NCI-H510A (cell line): Measurements from ENCODE around the gene PITPNM3.
"Not testable (repeated sequence)": the region's sequence is repeated elsewhere in the genome, so short reads cannot be mapped to it uniquely, and the experiment has no call there.

ENCODE experiments used
- DNase-seq: peaks from one replicate; lab custom pipeline; 2025; lab: John Stamatoyannopoulos, UW

Gene PITPNM3

GRCh38 chr17:6501359-6501758, 55.0 kb downstream of the PITPNM3 start:
- no peak for DNase-seq

- no peak for DNase-seq
Measured at GRCh38 chr17:6498901-6499540, 57.3 kb downstream of the PITPNM3 start.

GRCh38 chr17:6498356-6498755, 58.0 kb downstream of the PITPNM3 start:
- no peak for DNase-seq

- no peak for DNase-seq
Measured at GRCh38 chr17:6497496-6498221, 58.7 kb downstream of the PITPNM3 start.

- DNase-seq: no peak
Measured at GRCh38 chr17:6496640-6497441, 59.5 kb downstream of the PITPNM3 start.

GRCh38 chr17:6496116-6496481, 60.3 kb downstream of the PITPNM3 start:
- DNase-seq: no peak

- no peak for DNase-seq
Measured at GRCh38 chr17:6495450-6496115, 60.8 kb downstream of the PITPNM3 start.

GRCh38 chr17:6494239-6494941, 62.0 kb downstream of the PITPNM3 start:
- no peak for DNase-seq

- no peak for DNase-seq
Measured at GRCh38 chr17:6492892-6493674, 63.3 kb downstream of the PITPNM3 start.

GRCh38 chr17:6491071-6491700, 65.2 kb downstream of the PITPNM3 start:
- no peak for DNase-seq

GRCh38 chr17:6489016-6489550, 67.3 kb downstream of the PITPNM3 start:
- no peak for DNase-seq

- DNase-seq: no peak
Measured at GRCh38 chr17:6488008-6488539, 68.3 kb downstream of the PITPNM3 start.

- no peak for DNase-seq
Measured at GRCh38 chr17:6487251-6488007, 68.9 kb downstream of the PITPNM3 start.

GRCh38 chr17:6485646-6486412, 70.5 kb downstream of the PITPNM3 start:
- DNase-seq: no peak

GRCh38 chr17:6483507-6483906, 72.8 kb downstream of the PITPNM3 start:
- no peak for DNase-seq

GRCh38 chr17:6482796-6483195, 73.6 kb downstream of the PITPNM3 start:
- not testable (repeated sequence) for DNase-seq

GRCh38 chr17:6482105-6482455, 74.3 kb downstream of the PITPNM3 start:
- no peak for DNase-seq

GRCh38 chr17:6480303-6480675, 76.1 kb downstream of the PITPNM3 start:
- no peak for DNase-seq
